HG03025 (cell line): Measurements from ENCODE around the gene FAM216B.

Experiments used
- ATAC-seq: cut with Tn5 transposase; IDR thresholded peaks from one replicate; pipeline ENCODE4 v1.9.1; 2021; ENCODE audit warnings: mild to moderate bottlenecking, moderate library complexity; ENCODE audit not compliant: unreplicated experiment, low FRiP score

Gene FAM216B

GRCh38 chr13:42821437-42821836 lies 40.1 kb downstream of the FAM216B start:
- no peak for ATAC-seq

- ATAC-seq, result no peak
Observed at GRCh38 chr13:42832341-42833096, 51.1 kb downstream of the FAM216B start.

- ATAC-seq, result no peak
Observed at GRCh38 chr13:42834946-42835345, 53.6 kb downstream of the FAM216B start.

- ATAC-seq, result no peak
Observed at GRCh38 chr13:42836930-42837690, 55.7 kb downstream of the FAM216B start.
